GM11168 (cell line): ENCODE data around the gene SART1.

ENCODE experiments used
- in situ Hi-C: fragments of 300-500 bp; cut with MboI; formaldehyde crosslinking; loops from one replicate; pipeline ENCODE4 v1.12.0; 2022; ENCODE audit warnings: low sequenced_read_pairs; ENCODE audit not compliant: unreplicated experiment

Gene SART1

GRCh38 chr11:65962141-65962564 is 619 bp downstream of the SART1 start:
- in situ Hi-C loops = no loop called here

- in situ Hi-C loops = no loop called here
Measured at GRCh38 chr11:65964906-65965305, 3.4 kb downstream of the SART1 start.

- in situ Hi-C loops = no loop called here
Measured at GRCh38 chr11:65965986-65966762, 4.6 kb downstream of the SART1 start.

GRCh38 chr11:65967329-65967934 is 5.9 kb downstream of the SART1 start:
- in situ Hi-C loops = no loop called here

GRCh38 chr11:65968600-65969482 is 7.3 kb downstream of the SART1 start:
- in situ Hi-C loops = no loop called here

- in situ Hi-C loops = no loop called here
Measured at GRCh38 chr11:65972116-65972515, 10.6 kb downstream of the SART1 start.

GRCh38 chr11:65973439-65974110 is 12.0 kb downstream of the SART1 start:
- in situ Hi-C loops = no loop called here

GRCh38 chr11:65975771-65976170 is 14.2 kb downstream of the SART1 start:
- in situ Hi-C loops = loop anchor here (25.0 kb wide), 1 partner anchor 263 kb away; the partner anchor contains the start of genes KAT5 and RNASEH2C

GRCh38 chr11:65976216-65977176 is 15.0 kb downstream of the SART1 start:
- in situ Hi-C loops = loop anchor here (25.0 kb wide), 1 partner anchor 264 kb away; the partner anchor contains the start of genes KAT5 and RNASEH2C

GRCh38 chr11:65977621-65978390 is 16.3 kb downstream of the SART1 start:
- in situ Hi-C loops = loop anchor here (25.0 kb wide), 1 partner anchor 266 kb away; the partner anchor contains the start of genes KAT5 and RNASEH2C

GRCh38 chr11:65978391-65979238 is 17.1 kb downstream of the SART1 start:
- in situ Hi-C loops = loop anchor here (25.0 kb wide), 1 partner anchor 266 kb away; the partner anchor contains the start of genes KAT5 and RNASEH2C

GRCh38 chr11:65979261-65979759 is 17.8 kb downstream of the SART1 start:
- in situ Hi-C loops = loop anchor here (25.0 kb wide), 1 partner anchor 267 kb away; the partner anchor contains the start of genes KAT5 and RNASEH2C

GRCh38 chr11:65981101-65981740 is 19.7 kb downstream of the SART1 start:
- in situ Hi-C loops = loop anchor here (25.0 kb wide), 1 partner anchor 269 kb away; the partner anchor contains the start of genes KAT5 and RNASEH2C

- in situ Hi-C loops = loop anchor here (25.0 kb wide), 1 partner anchor 270 kb away; the partner anchor contains the start of genes KAT5 and RNASEH2C
Measured at GRCh38 chr11:65981972-65982823, 20.7 kb downstream of the SART1 start.
